SK-N-SH treated with all-trans-retinoic acid at 6 μM for 48 hours (cell line): ENCODE data around the gene PRKAA2.

ENCODE experiments used
- ATAC-seq: fragments of 200-7000 bp; cut with Tn5 transposase; 3 replicates; pipeline ENCODE4 v1.9.1; 2020; ENCODE audit warnings: mild to moderate bottlenecking, moderate library complexity
- ARNTL ChIP-seq: fragments of 450-650 bp; formaldehyde crosslinking; IDR thresholded peaks from 2 replicates; pipeline ENCODE4 v1.5.0; 2020; ENCODE audit warnings: low read depth, mild to moderate bottlenecking, moderate library complexity, borderline replicate concordance
- BACH2 ChIP-seq: fragments of 250-450 bp; sonication (Bioruptor Pico); IDR thresholded peaks from 2 replicates; pipeline ENCODE4 v1.9.0; 2021; ENCODE audit warnings: mild to moderate bottlenecking, borderline replicate concordance
- CREB5 ChIP-seq: fragments of 250-450 bp; sonication (Bioruptor Pico); IDR thresholded peaks from 2 replicates; pipeline ENCODE4 v1.5.1; 2020; ENCODE audit warnings: low read depth, mild to moderate bottlenecking, moderate library complexity
- CSDC2 ChIP-seq: fragments of 250-450 bp; sonication (Bioruptor Pico); IDR thresholded peaks from 2 replicates; pipeline ENCODE4 v1.5.0; 2020; ENCODE audit warnings: mild to moderate bottlenecking, moderate library complexity
- ESRRG ChIP-seq: fragments of 250-450 bp; sonication (Bioruptor Pico); IDR thresholded peaks from 2 replicates; pipeline ENCODE4 v1.6.1; 2021; ENCODE audit warnings: mild to moderate bottlenecking
- GLIS3 ChIP-seq: fragments of 250-450 bp; sonication (Bioruptor Pico); IDR thresholded peaks from 2 replicates; pipeline ENCODE4 v1.5.0; 2020; ENCODE audit warnings: mild to moderate bottlenecking, moderate library complexity
- ISL1 ChIP-seq: fragments of 250-450 bp; sonication (Bioruptor Pico); IDR thresholded peaks from 2 replicates; pipeline ENCODE4 v2.1.2; 2022; ENCODE audit warnings: mild to moderate bottlenecking, moderate library complexity
- OSR1 ChIP-seq: fragments of 250-450 bp; sonication (Bioruptor Pico); IDR thresholded peaks from 2 replicates; pipeline ENCODE4 v1.8.0; 2022; ENCODE audit warnings: moderate library complexity, mild to moderate bottlenecking, inconsistent platforms
- PATZ1 ChIP-seq: fragments of 250-450 bp; sonication (Bioruptor Pico); IDR thresholded peaks from 2 replicates; pipeline ENCODE4 v1.8.0; 2020; ENCODE audit warnings: mild to moderate bottlenecking, moderate library complexity, borderline replicate concordance
- POU6F1 ChIP-seq: fragments of 250-450 bp; sonication (Bioruptor Pico); IDR thresholded peaks from 2 replicates; pipeline ENCODE4 v1.8.0; 2021; ENCODE audit warnings: low read depth, mild to moderate bottlenecking, moderate library complexity, borderline replicate concordance
- PPARA ChIP-seq: fragments of 250-450 bp; sonication (Bioruptor Pico); IDR thresholded peaks from 2 replicates; pipeline ENCODE4 v1.5.0; 2020; ENCODE audit warnings: mild to moderate bottlenecking, borderline replicate concordance
- RARB ChIP-seq: fragments of 250-450 bp; sonication (Bioruptor Pico); IDR thresholded peaks from 2 replicates; pipeline ENCODE4 v1.8.0; 2021; ENCODE audit warnings: mild to moderate bottlenecking, moderate library complexity
- SNAI2 ChIP-seq: fragments of 250-450 bp; sonication (Bioruptor Pico); IDR thresholded peaks from 2 replicates; pipeline ENCODE4 v1.5.0; 2020; ENCODE audit warnings: mild to moderate bottlenecking, moderate library complexity
- TCF4 ChIP-seq: fragments of 250-450 bp; sonication (Bioruptor Pico); IDR thresholded peaks from 2 replicates; pipeline ENCODE4 v1.8.0; 2021; ENCODE audit warnings: mild to moderate bottlenecking, moderate library complexity, borderline replicate concordance
- TOX ChIP-seq: fragments of 250-450 bp; sonication (Bioruptor Pico); IDR thresholded peaks from 2 replicates; pipeline ENCODE4 v1.8.0; 2021; ENCODE audit warnings: mild to moderate bottlenecking, moderate library complexity, borderline replicate concordance
- ZC3H10 ChIP-seq: fragments of 250-450 bp; sonication (Bioruptor Pico); IDR thresholded peaks from 2 replicates; pipeline ENCODE4 v1.5.1; 2021; ENCODE audit warnings: mild to moderate bottlenecking, moderate library complexity
- ZFP3 ChIP-seq: fragments of 250-450 bp; sonication (Bioruptor Pico); IDR thresholded peaks from 2 replicates; pipeline ENCODE4 v1.5.0; 2020; ENCODE audit warnings: mild to moderate bottlenecking, moderate library complexity
- ZFP30 ChIP-seq: fragments of 450-650 bp; formaldehyde crosslinking; IDR thresholded peaks from 2 replicates; pipeline ENCODE4 v1.5.0; 2022; ENCODE audit warnings: mild to moderate bottlenecking, moderate library complexity
- ZNF70 ChIP-seq: fragments of 450-650 bp; formaldehyde crosslinking; IDR thresholded peaks from 2 replicates; pipeline ENCODE4 v1.5.0; 2020; ENCODE audit warnings: mild to moderate bottlenecking, moderate library complexity
- ZNF8 ChIP-seq: fragments of 450-650 bp; formaldehyde crosslinking; IDR thresholded peaks from 2 replicates; pipeline ENCODE4 v1.5.0; 2020; ENCODE audit warnings: mild to moderate bottlenecking, moderate library complexity
- TF ChIP-seq, protein P1 (sequence below): fragments of 250-450 bp; sonication (Bioruptor Pico); IDR thresholded peaks from 2 replicates; pipeline ENCODE4 v1.5.0; 2020; ENCODE audit warnings: mild to moderate bottlenecking, moderate library complexity

The PRKAA2 gene

GRCh38 chr1:56671542-56671941 lies 26.4 kb downstream of the PRKAA2 start (continued):
- TF ChIP-seq RARB (CRISPR knock-in tag) (no peak), CSDC2 (CRISPR knock-in tag) (no peak), PATZ1 (no peak), GLIS3 (CRISPR knock-in tag) (no peak), PPARA (no peak), ZFP30 (CRISPR knock-in tag) (no peak), ZNF70 (CRISPR knock-in tag) (no peak), SNAI2 (CRISPR knock-in tag) (no peak), ISL1 (CRISPR knock-in tag) (no peak)

- TF ChIP-seq ZFP3 (CRISPR knock-in tag) (no peak), ZNF70 (CRISPR knock-in tag) (no peak), ZFP30 (CRISPR knock-in tag) (no peak), ZNF8 (CRISPR knock-in tag) (no peak), ESRRG (CRISPR knock-in tag) (no peak), SNAI2 (CRISPR knock-in tag) (no peak), RARB (CRISPR knock-in tag) (no peak), CSDC2 (CRISPR knock-in tag) (no peak), TCF4 (CRISPR knock-in tag) (no peak)
- TF ChIP-seq, protein P1, sequence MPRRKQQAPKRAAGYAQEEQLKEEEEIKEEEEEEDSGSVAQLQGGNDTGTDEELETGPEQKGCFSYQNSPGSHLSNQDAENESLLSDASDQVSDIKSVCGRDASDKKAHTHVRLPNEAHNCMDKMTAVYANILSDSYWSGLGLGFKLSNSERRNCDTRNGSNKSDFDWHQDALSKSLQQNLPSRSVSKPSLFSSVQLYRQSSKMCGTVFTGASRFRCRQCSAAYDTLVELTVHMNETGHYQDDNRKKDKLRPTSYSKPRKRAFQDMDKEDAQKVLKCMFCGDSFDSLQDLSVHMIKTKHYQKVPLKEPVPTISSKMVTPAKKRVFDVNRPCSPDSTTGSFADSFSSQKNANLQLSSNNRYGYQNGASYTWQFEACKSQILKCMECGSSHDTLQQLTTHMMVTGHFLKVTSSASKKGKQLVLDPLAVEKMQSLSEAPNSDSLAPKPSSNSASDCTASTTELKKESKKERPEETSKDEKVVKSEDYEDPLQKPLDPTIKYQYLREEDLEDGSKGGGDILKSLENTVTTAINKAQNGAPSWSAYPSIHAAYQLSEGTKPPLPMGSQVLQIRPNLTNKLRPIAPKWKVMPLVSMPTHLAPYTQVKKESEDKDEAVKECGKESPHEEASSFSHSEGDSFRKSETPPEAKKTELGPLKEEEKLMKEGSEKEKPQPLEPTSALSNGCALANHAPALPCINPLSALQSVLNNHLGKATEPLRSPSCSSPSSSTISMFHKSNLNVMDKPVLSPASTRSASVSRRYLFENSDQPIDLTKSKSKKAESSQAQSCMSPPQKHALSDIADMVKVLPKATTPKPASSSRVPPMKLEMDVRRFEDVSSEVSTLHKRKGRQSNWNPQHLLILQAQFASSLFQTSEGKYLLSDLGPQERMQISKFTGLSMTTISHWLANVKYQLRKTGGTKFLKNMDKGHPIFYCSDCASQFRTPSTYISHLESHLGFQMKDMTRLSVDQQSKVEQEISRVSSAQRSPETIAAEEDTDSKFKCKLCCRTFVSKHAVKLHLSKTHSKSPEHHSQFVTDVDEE = no peak
- no peak for ATAC-seq
These were observed 27.5 kb downstream of the PRKAA2 start for GRCh38 chr1:56672579-56672978.

DNA sequence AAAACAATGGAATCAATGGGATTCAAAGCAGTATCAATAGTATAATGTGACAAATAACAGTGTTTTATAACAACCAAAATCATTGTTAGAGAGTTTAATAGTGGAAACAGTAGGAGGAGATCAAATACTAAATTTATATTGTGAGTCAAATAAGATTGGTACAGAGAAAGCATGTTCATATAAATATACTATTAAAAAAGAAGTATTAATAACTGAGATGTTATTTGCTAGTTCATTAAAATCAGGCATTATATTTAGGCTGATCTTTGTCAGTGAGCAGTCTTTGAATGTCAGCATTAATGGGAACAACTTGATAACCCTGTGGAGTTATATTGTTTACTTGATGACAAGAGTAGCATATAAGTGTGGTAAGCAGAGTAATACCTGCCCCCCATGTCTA lies 30.6 kb downstream of the PRKAA2 start:
- TF ChIP-seq ARNTL (CRISPR knock-in tag) (no peak), POU6F1 (no peak), ZNF8 (CRISPR knock-in tag) (no peak), TCF4 (CRISPR knock-in tag) (no peak)
- ATAC-seq = no peak

- TF ChIP-seq POU6F1 (no peak), CREB5 (no peak), BACH2 (no peak), ARNTL (CRISPR knock-in tag) (no peak), PPARA (no peak), SNAI2 (CRISPR knock-in tag) (no peak), OSR1 (CRISPR knock-in tag) (no peak), ZNF70 (CRISPR knock-in tag) (no peak), ISL1 (CRISPR knock-in tag) (no peak), ZC3H10 (CRISPR knock-in tag) (no peak), ZNF8 (CRISPR knock-in tag) (no peak), PATZ1 (no peak), RARB (CRISPR knock-in tag) (no peak), TOX (CRISPR knock-in tag) (no peak), CSDC2 (CRISPR knock-in tag) (no peak), TCF4 (CRISPR knock-in tag) (no peak)
- TF ChIP-seq, protein P1 = no peak
- ATAC-seq = peak; percentile 61
These were observed 31.5 kb downstream of the PRKAA2 start for GRCh38 chr1:56676571-56677035.
